Measurements from ENCODE around the gene PHACTR1. TPM values are rescaled to one million over a fixed set of nuclear protein-coding genes. Genes with fewer than 3 reads are reported as not detected.

Gene PHACTR1
- total and polyA plus RNA-seq, 2 of the 4 experiments (the other 2 are of a cell fraction) = not detected

DNA sequence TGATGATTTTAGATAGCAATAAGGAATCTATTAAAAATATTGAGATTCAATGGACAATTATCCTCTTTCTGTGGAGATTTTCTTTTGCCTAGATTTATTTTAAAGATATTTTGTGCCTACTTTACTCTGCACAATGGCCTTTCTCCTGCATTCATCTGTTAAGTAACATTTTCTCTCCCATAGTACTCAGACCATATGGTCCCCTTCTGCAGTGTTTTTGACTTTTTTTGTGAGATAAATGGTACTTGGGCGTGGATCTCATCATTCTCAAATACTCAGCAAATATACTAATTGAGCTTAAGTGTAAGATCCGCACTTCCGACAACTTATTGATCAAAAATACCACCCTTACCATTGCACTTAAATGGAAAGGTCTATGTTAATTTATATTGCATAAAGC is 55.8 kb downstream of the PHACTR1 start:
- H3K56ac ChIP-seq (ENCODE audit: extremely low read depth, insufficient read depth, low read length) = no peak overlapping the region
- ChIA-PET POLR2A (ENCODE audit: unreplicated experiment) (no interaction called here), CTCF (no interaction called here)
- no peaks in the 10 kb centered on the region for H3K27me3 ChIP-seq (ENCODE audit: control insufficient read depth, insufficient read depth, low read length)
- no peak overlapping the region for H2AFZ ChIP-seq (replicated peaks; ENCODE audit: low read length, poor library complexity)
- no peak overlapping the region for H3K18ac ChIP-seq (ENCODE audit: low read depth, low read length)
- peaks cover 13% of the 10 kb centered on the region for H3K9me3 ChIP-seq (ENCODE audit: control insufficient read depth, insufficient read depth, low read length)
- TF ChIP-seq POLR2A (IDR thresholded peaks at IDR 0.05; ENCODE audit: low read depth, low read length) (no peak), NFE2L2 (IDR thresholded peaks at IDR 0.05; ENCODE audit: low read depth, low read length) (no peak), RFX5 (IDR thresholded peaks at IDR 0.05; ENCODE audit: low read depth, low read length) (no peak), SMC3 (IDR thresholded peaks at IDR 0.05; ENCODE audit: low read depth, low read length) (no peak), CHD1 (IDR thresholded peaks at IDR 0.05; ENCODE audit: low read depth, low read length) (no peak), MXI1 (IDR thresholded peaks at IDR 0.05; ENCODE audit: borderline replicate concordance, low read depth, low read length) (no peak), MAFK (IDR thresholded peaks at IDR 0.05; ENCODE audit: low read depth, low read length) (no peak), CTCF (conservative IDR thresholded peaks at IDR 0.05; ENCODE audit: low read depth, low read length) (no peak), RCOR1 (IDR thresholded peaks at IDR 0.05; ENCODE audit: insufficient replicate concordance, low read length) (no peak), ELK1 (IDR thresholded peaks at IDR 0.05; ENCODE audit: borderline replicate concordance, low read depth, low read length) (no peak), MAZ (IDR thresholded peaks at IDR 0.05; ENCODE audit: borderline replicate concordance, low read depth, low read length) (no peak), BHLHE40 (IDR thresholded peaks at IDR 0.05; ENCODE audit: low read depth, low read length) (no peak), RAD21 (IDR thresholded peaks at IDR 0.05; ENCODE audit: low read length) (no peak), FOS (IDR thresholded peaks at IDR 0.05; ENCODE audit: low read depth, low read length) (no peak)
- H4K20me1 ChIP-seq (ENCODE audit: insufficient read depth, low read length) = no peaks in the 10 kb centered on the region
- in situ Hi-C loops (cut with MboI; ENCODE audit: low sequenced_read_pairs) = no loop called here
- H2AK5ac ChIP-seq (ENCODE audit: low read depth, low read length) = no peak overlapping the region
- dilution Hi-C loops (cut with HindIII; ENCODE audit: low sequenced_read_pairs, unreplicated experiment) = no loop called here
- H3K14ac ChIP-seq (replicated peaks; ENCODE audit: low read depth, low read length) = no peak overlapping the region
- H3K4me2 ChIP-seq (ENCODE audit: low read depth, low read length) = no peak overlapping the region
- H2AK9ac ChIP-seq (replicated peaks; ENCODE audit: low read depth, low read length, poor library complexity) = no peak overlapping the region
- H3K9me1 ChIP-seq (ENCODE audit: insufficient read depth, low read length) = no peaks in the 10 kb centered on the region
- no peak for ATAC-seq (ENCODE audit: low read depth)
- no peak overlapping the region for H2BK20ac ChIP-seq (ENCODE audit: low read depth, low read length)
- no peak overlapping the region for H3K4ac ChIP-seq (ENCODE audit: low read depth, low read length)
- BruUV-seq (replicated peaks) = no TSS peak
- DNase-seq = no peak
- no peak overlapping the region for H4K91ac ChIP-seq (ENCODE audit: insufficient read depth, low read depth, low read length)
- H2BK120ac ChIP-seq (ENCODE audit: low read depth, low read length) = no peak overlapping the region
- H4K5ac ChIP-seq (ENCODE audit: low read depth, low read length) = no peak overlapping the region
- H3K4me1 ChIP-seq (ENCODE audit: control insufficient read depth, insufficient read depth, low read length) = no peaks in the 10 kb centered on the region
- H3K9ac ChIP-seq (ENCODE audit: low read depth, low read length) = no peak overlapping the region
- no peak overlapping the region for H3K23ac ChIP-seq (ENCODE audit: low read depth, low read length)
- H2BK15ac ChIP-seq (ENCODE audit: low read depth, low read length) = no peak overlapping the region
- WGBS, 2 experiments (ENCODE audit: extremely low coverage in 2 of 2, insufficient read length in 1 of 2) = no CpG with 5 or more reads among the region's 3 CpGs
- no peak overlapping the region for H3K27ac ChIP-seq (ENCODE audit: insufficient read depth, low read length)
- H4K8ac ChIP-seq (ENCODE audit: low read depth in 2 of 2, low read length in 2 of 2) = no peak overlapping the region
- no peak overlapping the region for H2BK5ac ChIP-seq (ENCODE audit: low read depth, low read length, poor library complexity, severe bottlenecking)
- no peak overlapping the region for H3K4me3 ChIP-seq (ENCODE audit: insufficient read depth, low read depth, low read length)
- intact Hi-C loops (cut with micrococcal nuclease) = no loop called here
- no peaks in the 10 kb centered on the region for H3K36me3 ChIP-seq (ENCODE audit: control insufficient read depth, insufficient read depth, low read length)
- H3K79me1 ChIP-seq (ENCODE audit: low read depth in 1 of 2, low read length in 2 of 2) = no peaks in the 10 kb centered on the region
